HCT116 (cell line): ENCODE results near the gene PLEKHA5. TPM values are rescaled to one million over a fixed set of nuclear protein-coding genes. Genes with fewer than 3 reads are reported as not detected.

Experiments
- ATAC-seq: fragments of 200-7000 bp; cut with Tn5 transposase; 2 replicates; pipeline ENCODE4 v1.9.1; 2020; ENCODE audit warnings: mild to moderate bottlenecking, moderate library complexity
- BruUV-seq: library from RNA; stranded (reverse); fragments of 400-500 nt; replicated peaks from 2 replicates; lab custom pipeline; 2021; lab: Mats Ljungman, UMichigan
- CTCF ChIA-PET: fragments of 300-600 bp; sonication (Branson Sonifier 250); formaldehyde crosslinking; loops from one replicate; lab custom pipeline; 2021; ENCODE audit warnings: antibody characterized with exemption; lab: Charles Lee
- POLR2A ChIA-PET: fragments of 300-600, 350-600 bp; sonication (Branson Sonifier 250); formaldehyde crosslinking; loops from one replicate; lab custom pipeline; 2021; ENCODE audit warnings: antibody characterized with exemption; lab: Charles Lee
- RAD21 ChIA-PET, 2 experiments: fragments of 300-600 bp; sonication (Branson Sonifier 250); formaldehyde crosslinking; loops; one replicate each; lab custom pipeline; 2023; ENCODE audit warnings: low total read pairs in 2 of 2; ENCODE audit not compliant: uncharacterized antibody in 2 of 2, unreplicated experiment in 2 of 2, low non-redundant PET in 1 of 2; lab: Charles Lee
- DNase-seq: peaks from one replicate; pipeline ENCODE4 v3.0.0-alpha.2; 2010; ENCODE audit warnings: low read depth, low spot score
- H2AFZ ChIP-seq: fragments of 200-600 bp; shearing (Covaris generic), sonication (generic); 2 replicates; pipeline ENCODE4 v1.6.1; 2017; ENCODE audit warnings: low read depth, mixed run types, mixed read lengths, antibody characterized with exemption, low read length; ENCODE audit not compliant: poor library complexity, severe bottlenecking
- H3K27ac ChIP-seq: 2 replicates; pipeline ENCODE4 v1.5.1; 2012; ENCODE audit warnings: low read depth, low read length
- H3K27me3 ChIP-seq: fragments of 200-600 bp; sonication (generic); 2 replicates; pipeline ENCODE4 v1.6.1; 2016; ENCODE audit warnings: mixed run types, low read length, mixed read lengths; ENCODE audit not compliant: insufficient read depth
- H3K36me3 ChIP-seq, 2 experiments: fragments of 200-500 bp in 1 of 2; fragments of 200-600 bp in 1 of 2; sonication (Bioruptor generic) in 1 of 2; sonication (generic) in 1 of 2; 2 replicates each; pipeline versions ENCODE4 v1.5.1 to v1.6.1; 2014 to 2016; ENCODE audit warnings: low read length in 2 of 2, inconsistent platforms in 1 of 2, mixed read lengths in 1 of 2, mixed run types in 1 of 2; ENCODE audit not compliant: insufficient read depth in 2 of 2, control insufficient read depth in 1 of 2
- H3K4me1 ChIP-seq, 2 experiments: fragments of 200-600 bp in 1 of 2; sonication (generic) in 1 of 2; 2 replicates each; pipeline versions ENCODE4 v1.5.1 to v1.6.1; 2012 to 2017; ENCODE audit warnings: low read length in 2 of 2, inconsistent platforms in 1 of 2, mild to moderate bottlenecking in 1 of 2, mixed read lengths in 1 of 2, mixed run types in 1 of 2, moderate library complexity in 1 of 2; ENCODE audit not compliant: insufficient read depth in 2 of 2, control insufficient read depth in 1 of 2
- H3K4me2 ChIP-seq: fragments of 200-600 bp; sonication (generic); 2 replicates; pipeline ENCODE4 v1.6.1; 2017; ENCODE audit warnings: mixed run types, low read length, mixed read lengths
- H3K4me3 ChIP-seq, 2 experiments: fragments of 200-600 bp in 1 of 2; sonication (generic) in 1 of 2; replicated peaks in 1 of 2; 2 replicates each; pipeline ENCODE4 v1.5.1; 2011 to 2016; ENCODE audit warnings: low read length in 2 of 2, control low read depth in 1 of 2, low read depth in 1 of 2, mild to moderate bottlenecking in 1 of 2, mixed read lengths in 1 of 2, mixed run types in 1 of 2
- H3K79me2 ChIP-seq: fragments of 200-600 bp; sonication (generic); 2 replicates; pipeline ENCODE4 v1.6.1; 2017; ENCODE audit warnings: mild to moderate bottlenecking, mixed run types, low read length, moderate library complexity, mixed read lengths; ENCODE audit not compliant: insufficient read depth
- H3K9ac ChIP-seq: fragments of 200-600 bp; sonication (generic); 2 replicates; pipeline ENCODE4 v1.6.1; 2016; ENCODE audit warnings: low read length, mixed read lengths
- H3K9me2 ChIP-seq: fragments of 200-600 bp; sonication (generic), shearing (Covaris generic); 2 replicates; pipeline ENCODE4 v1.6.1; 2017; ENCODE audit warnings: mixed run types, mild to moderate bottlenecking, moderate library complexity; ENCODE audit not compliant: insufficient read depth
- H3K9me3 ChIP-seq, 2 experiments: fragments of 200-500 bp in 1 of 2; fragments of 200-600 bp in 1 of 2; sonication (Bioruptor generic) in 1 of 2; sonication (generic) in 1 of 2; 2 replicates each; pipeline ENCODE4 v1.6.1; 2014 to 2017; ENCODE audit warnings: low read length in 2 of 2, mixed read lengths in 2 of 2, inconsistent platforms in 1 of 2, low read depth in 1 of 2, mild to moderate bottlenecking in 1 of 2, mixed run types in 1 of 2, moderate library complexity in 1 of 2; ENCODE audit not compliant: control insufficient read depth in 1 of 2, insufficient read depth in 1 of 2
- H4K20me1 ChIP-seq: fragments of 200-600 bp; sonication (generic), shearing (Covaris generic); 2 replicates; pipeline ENCODE4 v1.6.1; 2017; ENCODE audit warnings: mixed run types, mild to moderate bottlenecking, moderate library complexity; ENCODE audit not compliant: insufficient read depth
- CBX3 ChIP-seq: IDR thresholded peaks from 2 replicates; pipeline ENCODE4 v1.6.1; 2012; ENCODE audit warnings: low read depth
- CTCF ChIP-seq, 3 experiments: fragments of 200-600 bp in 1 of 3; sonication (generic) in 1 of 3; IDR thresholded peaks in 2 of 3; conservative IDR thresholded peaks in 1 of 3; 2 replicates each; pipeline ENCODE4 v1.5.1; 2012 to 2017; ENCODE audit warnings: low read depth in 2 of 3, low read length in 2 of 3, antibody characterized with exemption in 1 of 3, borderline replicate concordance in 1 of 3, control low read depth in 1 of 3, mild to moderate bottlenecking in 1 of 3, mixed read lengths in 1 of 3, mixed run types in 1 of 3, moderate library complexity in 1 of 3; ENCODE audit not compliant: insufficient read depth in 1 of 3
- EGR1 ChIP-seq: IDR thresholded peaks from 2 replicates; pipeline ENCODE4 v1.6.1; 2012; ENCODE audit warnings: low read depth
- EZH2 ChIP-seq: fragments of 200-600 bp; sonication (generic); IDR thresholded peaks from 2 replicates; pipeline ENCODE4 v1.6.1; 2017; ENCODE audit warnings: antibody characterized with exemption, mixed run types
- FOSL1 ChIP-seq: IDR thresholded peaks from 2 replicates; pipeline ENCODE4 v1.6.1; 2012; ENCODE audit warnings: low read depth
- JUND ChIP-seq: IDR thresholded peaks from 2 replicates; pipeline ENCODE4 v1.6.1; 2012
- MAX ChIP-seq: IDR thresholded peaks from 2 replicates; pipeline ENCODE4 v1.6.1; 2012
- POLR2A ChIP-seq: IDR thresholded peaks from 2 replicates; pipeline ENCODE4 v1.7.0; 2011; ENCODE audit warnings: borderline replicate concordance; ENCODE audit not compliant: insufficient read depth, insufficient read length; ENCODE audit errors: extremely low read depth
- RAD21 ChIP-seq: IDR thresholded peaks from 2 replicates; pipeline ENCODE4 v1.6.1; 2012; ENCODE audit warnings: low read depth, mild to moderate bottlenecking
- REST ChIP-seq: IDR thresholded peaks from 2 replicates; pipeline ENCODE4 v1.6.1; 2012; ENCODE audit warnings: low read depth
- SIN3A ChIP-seq: IDR thresholded peaks from 2 replicates; pipeline ENCODE4 v1.6.1; 2012; ENCODE audit warnings: low read depth
- SRF ChIP-seq: IDR thresholded peaks from 2 replicates; pipeline ENCODE4 v1.6.1; 2012; ENCODE audit warnings: low read depth
- ZBTB33 ChIP-seq: IDR thresholded peaks from 2 replicates; pipeline ENCODE4 v1.6.1; 2011; ENCODE audit warnings: mild to moderate bottlenecking, low read length, moderate library complexity; ENCODE audit not compliant: insufficient replicate concordance; ENCODE audit errors: extremely low read depth
- intact Hi-C: fragments of 100-400 bp; cut with micrococcal nuclease; formaldehyde crosslinking; loops from 2 replicates; pipeline ENCODE4 v1.10.0; 2022
- total RNA-seq: library from RNA; stranded (reverse); gene quantifications from one replicate; pipeline ENCODE4 v1.2.1, GENCODE V29; 2021; ENCODE audit not compliant: unreplicated experiment

The PLEKHA5 gene
- total RNA-seq, 1 experiment from 2014 or later = 18.9 TPM

- H4K20me1 ChIP-seq = no peaks in the 10 kb centered on the region; the same call in 1 of the 2 replicates
- POLR2A ChIA-PET = no interaction called here
- no peak overlapping the region for H2AFZ ChIP-seq
- H3K9me2 ChIP-seq = no peaks in the 10 kb centered on the region
- intact Hi-C loops = no loop called here
- peaks cover 3% of the 10 kb centered on the region; the same call in 1 of the 2 replicates for H3K79me2 ChIP-seq
- no peaks in the 10 kb centered on the region for H3K36me3 ChIP-seq
- H3K9me3 ChIP-seq = no peaks in the 10 kb centered on the region
- H3K4me3 ChIP-seq = no peak overlapping the region
- H3K27ac ChIP-seq = no peak overlapping the region
- no peak overlapping the region for H3K4me2 ChIP-seq
- BruUV-seq = no TSS peak
- RAD21 ChIA-PET = no interaction called here
- DNase-seq (no peak), ATAC-seq (no peak)
- no peak overlapping the region for H3K9ac ChIP-seq
- CTCF ChIA-PET = no interaction called here
- H3K4me1 ChIP-seq = no peaks in the 10 kb centered on the region
- TF ChIP-seq CTCF (IDR thresholded peaks at IDR 0.05 in 2 of 3, conservative IDR thresholded peaks at IDR 0.05 in 1 of 3; ENCODE audit: borderline replicate concordance in 1 of 3, insufficient read depth in 1 of 3, low read depth in 2 of 3, low read length in 2 of 3) (no peak), CBX3 (no peak), SIN3A (no peak), POLR2A (no peak), EGR1 (no peak), RAD21 (no peak), EZH2 (no peak)
- H3K27me3 ChIP-seq = no peaks in the 10 kb centered on the region
Measured at GRCh38 chr12:19244312-19244711, 114.8 kb downstream of the PLEKHA5 start.

GRCh38 chr12:19245106-19245505 is 115.6 kb downstream of the PLEKHA5 start:
- ChIA-PET CTCF (no interaction called here), RAD21 (no interaction called here), POLR2A (no interaction called here)
- no peaks in the 10 kb centered on the region for H4K20me1 ChIP-seq
- no peaks in the 10 kb centered on the region for H3K27me3 ChIP-seq
- H3K36me3 ChIP-seq = no peaks in the 10 kb centered on the region
- no peak for ATAC-seq
- no peak overlapping the region for H2AFZ ChIP-seq
- no peak overlapping the region for H3K9ac ChIP-seq
- intact Hi-C loops = no loop called here
- H3K4me1 ChIP-seq = no peaks in the 10 kb centered on the region
- peaks cover 3% of the 10 kb centered on the region; the same call in 1 of the 2 replicates for H3K79me2 ChIP-seq
- H3K9me2 ChIP-seq = no peaks in the 10 kb centered on the region
- no peaks in the 10 kb centered on the region for H3K9me3 ChIP-seq
- DNase-seq = no peak
- no peak overlapping the region for H3K27ac ChIP-seq
- BruUV-seq = no TSS peak
- H3K4me3 ChIP-seq = no peak overlapping the region
- no peak overlapping the region for H3K4me2 ChIP-seq
- TF ChIP-seq REST = no peak
- TF ChIP-seq MAX = no peak
- no peak for TF ChIP-seq SIN3A
- no peak for TF ChIP-seq ZBTB33
- no peak for TF ChIP-seq FOSL1
- TF ChIP-seq JUND = no peak
- TF ChIP-seq SRF = no peak
- no peak for TF ChIP-seq EZH2
